ENCODE data around the gene DUSP7.

DUSP7 gene

GRCh38 chr3:52021489-52022268 is 34.7 kb downstream of the DUSP7 start:
- in situ Hi-C loops (cut with MboI; ENCODE audit: low pct_unique_long_range_greater_than_20kb, low sequenced_read_pairs, unreplicated experiment), result no loop called here
- TF ChIP-seq, protein P1, sequence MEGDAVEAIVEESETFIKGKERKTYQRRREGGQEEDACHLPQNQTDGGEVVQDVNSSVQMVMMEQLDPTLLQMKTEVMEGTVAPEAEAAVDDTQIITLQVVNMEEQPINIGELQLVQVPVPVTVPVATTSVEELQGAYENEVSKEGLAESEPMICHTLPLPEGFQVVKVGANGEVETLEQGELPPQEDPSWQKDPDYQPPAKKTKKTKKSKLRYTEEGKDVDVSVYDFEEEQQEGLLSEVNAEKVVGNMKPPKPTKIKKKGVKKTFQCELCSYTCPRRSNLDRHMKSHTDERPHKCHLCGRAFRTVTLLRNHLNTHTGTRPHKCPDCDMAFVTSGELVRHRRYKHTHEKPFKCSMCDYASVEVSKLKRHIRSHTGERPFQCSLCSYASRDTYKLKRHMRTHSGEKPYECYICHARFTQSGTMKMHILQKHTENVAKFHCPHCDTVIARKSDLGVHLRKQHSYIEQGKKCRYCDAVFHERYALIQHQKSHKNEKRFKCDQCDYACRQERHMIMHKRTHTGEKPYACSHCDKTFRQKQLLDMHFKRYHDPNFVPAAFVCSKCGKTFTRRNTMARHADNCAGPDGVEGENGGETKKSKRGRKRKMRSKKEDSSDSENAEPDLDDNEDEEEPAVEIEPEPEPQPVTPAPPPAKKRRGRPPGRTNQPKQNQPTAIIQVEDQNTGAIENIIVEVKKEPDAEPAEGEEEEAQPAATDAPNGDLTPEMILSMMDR (IDR thresholded peaks at IDR 0.05; ENCODE audit: extremely low read depth, insufficient read depth, missing control alignments), result no peak
- DNase-seq (ENCODE audit: low spot score), result no peak

DNA sequence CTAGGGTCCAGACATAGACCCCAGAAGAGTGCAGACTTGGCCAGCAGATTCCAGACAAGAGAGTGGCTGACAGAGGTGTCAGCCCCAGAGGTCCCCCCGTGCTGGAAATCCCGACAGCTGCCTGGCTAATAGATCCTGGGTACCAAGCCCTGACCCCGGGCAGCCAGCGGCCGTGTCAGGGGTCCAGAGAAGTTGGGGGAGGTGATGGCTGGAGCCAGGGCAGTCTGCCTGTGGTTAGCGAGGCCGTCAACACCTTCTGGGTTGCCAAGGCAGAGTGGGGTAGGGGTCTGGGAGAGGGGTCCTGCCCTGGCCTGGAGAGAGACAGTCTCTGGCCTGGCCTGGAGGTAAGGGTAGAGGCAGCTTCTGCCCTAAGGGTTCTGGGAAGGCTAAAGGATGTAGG is 35.6 kb downstream of the DUSP7 start:
- DNase-seq (ENCODE audit: low spot score), result no peak
- TF ChIP-seq, protein P1 (IDR thresholded peaks at IDR 0.05; ENCODE audit: extremely low read depth, insufficient read depth, missing control alignments), result no peak
- in situ Hi-C loops (cut with MboI; ENCODE audit: low pct_unique_long_range_greater_than_20kb, low sequenced_read_pairs, unreplicated experiment), result no loop called here

GRCh38 chr3:52019352-52020080 is 36.9 kb downstream of the DUSP7 start:
- DNase-seq (ENCODE audit: low spot score), result no peak
- in situ Hi-C loops (cut with MboI; ENCODE audit: low pct_unique_long_range_greater_than_20kb, low sequenced_read_pairs, unreplicated experiment), result no loop called here
- TF ChIP-seq, protein P1 (IDR thresholded peaks at IDR 0.05; ENCODE audit: extremely low read depth, insufficient read depth, missing control alignments), result no peak

DNA sequence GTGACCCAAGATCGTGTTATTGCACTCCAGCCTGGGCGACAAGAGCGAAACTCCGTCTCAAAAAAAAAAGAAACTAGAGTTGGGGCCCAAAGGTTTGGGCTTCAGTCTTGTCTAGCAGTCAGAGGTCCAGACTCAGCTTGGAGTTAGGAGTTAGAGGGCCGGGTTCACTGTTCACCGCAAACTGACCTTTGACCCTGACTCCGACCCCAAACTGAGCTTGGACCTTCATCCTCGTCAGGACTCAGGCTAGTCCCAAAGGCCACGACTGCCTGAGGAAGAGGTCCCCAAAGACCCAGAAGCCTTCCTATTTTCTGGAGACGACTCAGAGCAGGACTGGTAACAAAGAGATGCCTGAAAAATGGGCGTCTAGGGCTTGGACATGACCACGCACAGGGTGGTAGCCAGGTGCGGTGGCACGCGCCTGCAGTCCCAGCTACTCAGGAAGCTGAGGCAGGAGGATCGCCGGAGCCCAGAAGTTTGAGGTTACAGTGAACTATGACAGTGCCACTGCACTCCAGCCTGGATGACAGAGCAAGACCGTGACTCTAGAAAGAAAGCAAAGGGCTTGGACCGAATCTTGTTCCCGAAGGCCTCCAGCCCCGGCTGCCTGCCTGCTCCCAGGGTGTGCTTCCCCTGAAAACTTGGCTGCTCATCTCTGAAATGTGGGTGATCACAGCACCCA is 37.9 kb downstream of the DUSP7 start:
- in situ Hi-C loops (cut with MboI; ENCODE audit: low pct_unique_long_range_greater_than_20kb, low sequenced_read_pairs, unreplicated experiment), result no loop called here
- TF ChIP-seq, protein P1 (IDR thresholded peaks at IDR 0.05; ENCODE audit: extremely low read depth, insufficient read depth, missing control alignments), result no peak

DNA sequence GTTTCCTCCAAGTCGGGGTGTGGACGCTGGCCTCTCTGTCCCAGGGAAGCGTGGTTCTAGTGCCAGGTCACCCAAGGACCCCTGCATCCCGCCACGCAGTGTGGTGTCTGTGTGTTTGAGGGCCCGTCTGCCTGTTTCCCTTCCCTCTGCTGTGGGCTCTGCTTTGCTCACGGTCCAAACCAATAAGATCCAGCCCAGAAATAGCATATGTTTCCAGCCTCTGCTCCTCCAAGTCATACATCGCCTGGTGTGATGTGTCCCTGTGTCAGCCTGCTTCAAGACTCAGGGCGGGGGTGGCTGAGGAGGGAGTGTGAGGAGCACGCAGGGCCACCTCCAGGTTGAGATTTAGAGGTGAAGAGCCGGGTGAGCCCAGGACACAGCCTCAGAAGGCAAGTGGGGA is 38.8 kb downstream of the DUSP7 start:
- DNase-seq (ENCODE audit: low spot score), result no peak
- in situ Hi-C loops (cut with MboI; ENCODE audit: low pct_unique_long_range_greater_than_20kb, low sequenced_read_pairs, unreplicated experiment), result no loop called here

More for the DNA sequence above, 37.9 kb downstream of the DUSP7 start:
- no peak for DNase-seq (ENCODE audit: low spot score)

More for the DNA sequence above, 38.8 kb downstream of the DUSP7 start:
- TF ChIP-seq, protein P1 (IDR thresholded peaks at IDR 0.05; ENCODE audit: extremely low read depth, insufficient read depth, missing control alignments), result no peak
